GM12874 (cell line): ENCODE results near the gene NUMBL.

Source experiments
- CTCF ChIP-seq: IDR thresholded peaks from 2 replicates; pipeline ENCODE4 v1.5.1; 2011; ENCODE audit warnings: low read depth, mild to moderate bottlenecking, control low read depth, low read length, moderate library complexity; ENCODE audit not compliant: insufficient read depth

Gene NUMBL

DNA sequence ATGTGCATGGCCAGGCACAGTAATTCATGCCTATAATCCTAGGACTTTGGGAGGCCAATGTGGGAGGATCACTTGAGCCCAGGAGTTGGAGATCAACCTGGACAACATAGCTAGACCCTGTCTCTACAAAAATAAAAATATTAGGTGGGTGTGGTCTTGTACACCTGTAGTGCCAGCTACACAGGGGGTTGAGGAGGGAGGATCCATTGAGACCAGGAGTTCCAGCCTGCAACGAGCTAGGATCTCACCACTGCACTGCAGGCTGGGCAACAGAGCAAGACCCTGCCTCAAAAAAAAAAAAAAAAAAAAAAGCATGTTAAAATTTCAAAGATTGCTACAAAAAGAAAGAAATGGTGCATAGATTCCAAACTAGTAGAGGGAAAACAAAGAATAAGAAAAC lies 52.1 kb downstream of the NUMBL start:
- TF ChIP-seq CTCF, result no peak

GRCh38 chr19:40633207-40633606 lies 57.2 kb downstream of the NUMBL start:
- TF ChIP-seq CTCF, result no peak

- no peak for TF ChIP-seq CTCF
Observed at GRCh38 chr19:40632311-40633036, 58.0 kb downstream of the NUMBL start.

DNA sequence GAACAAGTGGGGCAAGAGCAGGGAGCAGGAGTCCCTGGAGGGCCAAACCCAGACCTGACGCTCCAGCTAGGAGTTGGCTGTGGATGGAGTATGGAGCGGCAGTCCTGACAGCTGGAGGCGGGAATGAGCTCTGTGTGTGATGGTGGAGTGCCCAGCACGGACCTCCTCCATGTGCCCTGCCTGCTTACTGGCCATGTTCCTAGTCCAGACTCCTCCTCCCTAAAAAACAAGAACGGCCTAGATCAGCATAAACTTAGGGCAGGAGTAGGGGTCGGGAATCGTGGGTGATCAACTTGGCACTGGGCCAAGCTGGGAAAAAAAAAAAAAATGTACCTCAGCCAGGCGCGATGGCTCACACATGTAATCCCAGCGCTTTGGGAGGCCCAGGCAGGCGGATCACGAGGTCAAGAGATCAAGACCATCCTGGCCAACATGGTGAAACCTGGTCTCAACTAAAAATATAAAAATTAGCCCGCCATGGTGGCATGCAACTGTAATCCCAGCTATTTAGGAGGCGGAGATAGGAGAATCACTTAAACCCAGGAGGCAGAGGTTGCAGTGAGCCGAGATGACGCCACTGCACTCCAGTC lies 59.8 kb downstream of the NUMBL start:
- no peak for TF ChIP-seq CTCF

DNA sequence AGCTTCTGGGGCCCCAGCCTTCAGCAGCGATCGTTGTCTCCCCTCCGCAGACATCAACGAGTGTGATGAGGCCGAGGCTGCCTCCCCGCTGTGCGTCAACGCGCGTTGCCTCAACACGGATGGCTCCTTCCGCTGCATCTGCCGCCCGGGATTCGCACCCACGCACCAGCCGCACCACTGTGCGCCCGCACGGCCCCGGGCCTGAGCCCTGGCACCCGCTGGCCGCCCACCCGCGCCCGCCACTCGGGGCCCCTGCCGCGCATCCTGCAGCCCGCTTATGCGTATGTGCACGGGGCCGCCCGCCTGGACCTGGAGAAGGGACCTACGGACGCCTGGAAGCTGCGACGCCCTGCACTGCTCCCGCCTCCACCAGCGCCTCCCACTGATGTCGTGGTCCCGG lies 61.1 kb downstream of the NUMBL start:
- no peak for TF ChIP-seq CTCF

DNA sequence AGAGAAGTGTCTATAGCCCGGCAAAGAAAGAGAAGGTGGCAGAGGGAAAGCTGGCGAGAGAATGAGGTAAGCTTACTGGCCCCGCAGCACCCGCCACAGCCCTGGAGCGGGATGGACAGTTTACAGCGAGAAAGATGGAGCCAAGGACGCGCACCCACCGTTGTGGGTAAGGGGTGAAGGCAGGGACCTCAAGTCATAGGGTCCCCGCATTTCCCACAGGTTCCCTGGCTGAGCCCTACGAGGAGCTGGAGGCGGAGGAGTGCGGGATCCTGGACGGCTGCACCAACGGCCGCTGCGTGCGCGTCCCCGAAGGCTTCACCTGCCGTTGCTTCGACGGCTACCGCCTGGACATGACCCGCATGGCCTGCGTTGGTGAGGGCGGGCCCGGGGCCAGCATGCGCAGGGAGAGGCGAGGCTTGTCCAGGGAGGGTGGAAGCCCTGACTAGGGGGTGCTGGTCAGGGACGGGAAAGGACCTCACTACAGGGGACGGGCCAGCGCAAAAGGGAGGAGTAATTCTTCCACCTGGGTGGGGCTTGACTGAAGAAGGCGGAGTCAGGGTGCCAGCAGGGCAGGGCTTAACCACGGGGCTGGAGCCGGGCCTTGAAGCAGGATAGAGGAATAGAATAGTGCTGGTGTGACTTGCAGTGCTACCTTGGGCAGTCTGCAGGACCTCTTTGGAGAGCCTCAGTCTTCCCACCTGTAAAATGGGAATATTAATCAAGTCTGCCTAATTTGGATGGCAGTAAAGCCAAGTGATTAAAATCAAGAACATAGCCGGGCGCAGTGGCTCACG lies 62.8 kb downstream of the NUMBL start:
- no peak for TF ChIP-seq CTCF

- TF ChIP-seq CTCF, result no peak
Observed at GRCh38 chr19:40626918-40627317, 63.5 kb downstream of the NUMBL start.
